GM18498 (cell line): ENCODE measurements around the gene SCP2.
"Not testable (repeated sequence)": the region's sequence is repeated elsewhere in the genome, so short reads cannot be mapped to it uniquely, and the experiment has no call there.

Experiments used
- ATAC-seq: cut with Tn5 transposase; IDR thresholded peaks from one replicate; pipeline ENCODE4 v1.9.1; 2021; ENCODE audit warnings: mild to moderate bottlenecking, moderate library complexity; ENCODE audit not compliant: unreplicated experiment

Gene SCP2

DNA sequence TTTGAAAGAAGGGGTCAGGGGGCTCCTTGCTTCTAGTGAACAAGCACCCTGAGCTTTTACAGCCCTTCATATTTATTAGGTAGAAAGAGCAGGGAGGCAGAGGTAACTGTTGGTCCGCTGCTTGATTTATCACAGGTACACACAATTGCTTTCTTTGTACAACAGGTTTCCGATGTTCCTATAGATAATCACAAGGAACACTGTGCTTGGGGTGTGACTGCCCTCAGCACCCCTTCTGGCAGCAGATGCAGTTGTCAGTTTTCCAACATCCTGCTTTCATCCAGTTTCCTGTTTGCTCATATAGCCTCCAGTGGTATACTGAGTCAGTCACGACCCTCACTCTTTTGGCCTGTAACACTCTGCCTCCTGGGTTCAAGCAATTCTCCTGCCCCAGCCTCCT lies 40.6 kb downstream of the SCP2 start:
- no peak for ATAC-seq

DNA sequence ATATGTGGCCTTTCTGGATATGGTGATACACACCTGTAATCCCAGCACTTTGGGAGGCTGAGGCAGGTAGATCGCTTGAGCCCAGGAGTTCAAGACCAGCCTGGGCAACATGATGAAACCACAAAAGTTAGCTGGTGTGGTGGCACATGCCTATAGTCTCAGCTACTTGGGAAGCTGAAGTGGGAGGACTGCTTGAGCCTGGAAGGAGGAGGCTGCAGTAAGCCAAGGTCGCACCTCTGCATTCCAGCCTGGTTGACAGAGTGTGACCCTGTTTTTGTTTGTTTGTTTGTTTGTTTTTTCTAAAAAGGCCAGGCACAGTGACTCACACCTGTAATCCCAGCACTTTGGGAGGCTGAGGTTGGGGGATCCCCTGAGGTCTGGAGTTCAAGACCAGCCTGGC lies 42.2 kb downstream of the SCP2 start:
- ATAC-seq, result not testable (repeated sequence)

DNA sequence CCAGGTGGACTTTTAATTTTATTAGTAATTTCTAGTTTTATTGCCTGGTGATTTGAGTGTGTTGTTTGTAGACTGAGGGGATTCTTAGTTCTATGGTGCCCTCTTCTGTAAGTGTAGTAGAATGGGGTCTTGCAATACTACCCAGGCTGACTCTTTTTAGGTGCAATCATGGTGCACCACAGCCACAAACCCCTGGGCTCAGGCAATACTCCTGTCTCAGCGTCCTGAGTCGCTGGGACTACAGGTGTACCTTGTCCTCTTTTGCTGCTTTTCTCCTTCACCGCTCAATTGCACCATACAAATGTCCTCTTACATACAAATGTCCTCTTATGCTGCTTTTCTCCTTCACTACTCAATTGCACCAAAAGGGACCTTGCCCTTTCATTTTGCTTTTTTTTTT lies 43.1 kb downstream of the SCP2 start:
- no peak for ATAC-seq

DNA sequence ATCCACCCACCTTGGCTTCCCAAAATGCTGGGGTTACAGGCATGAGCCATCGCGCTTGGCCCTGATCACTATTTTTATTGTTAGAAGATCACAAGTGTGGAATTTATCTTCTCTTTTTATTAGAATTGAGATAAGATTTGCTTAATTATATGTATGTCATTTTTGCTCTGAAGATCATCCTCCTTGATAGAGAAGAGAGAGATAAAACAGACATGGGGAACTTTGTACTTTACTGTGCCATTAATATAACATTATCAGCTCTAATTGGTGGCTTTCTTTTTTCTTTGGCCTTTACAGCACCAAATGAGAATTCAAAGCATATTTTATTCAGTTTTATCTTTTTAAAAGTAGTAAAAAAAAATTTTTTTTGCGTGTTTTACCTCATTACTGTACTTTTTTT lies 46.8 kb downstream of the SCP2 start:
- no peak for ATAC-seq

DNA sequence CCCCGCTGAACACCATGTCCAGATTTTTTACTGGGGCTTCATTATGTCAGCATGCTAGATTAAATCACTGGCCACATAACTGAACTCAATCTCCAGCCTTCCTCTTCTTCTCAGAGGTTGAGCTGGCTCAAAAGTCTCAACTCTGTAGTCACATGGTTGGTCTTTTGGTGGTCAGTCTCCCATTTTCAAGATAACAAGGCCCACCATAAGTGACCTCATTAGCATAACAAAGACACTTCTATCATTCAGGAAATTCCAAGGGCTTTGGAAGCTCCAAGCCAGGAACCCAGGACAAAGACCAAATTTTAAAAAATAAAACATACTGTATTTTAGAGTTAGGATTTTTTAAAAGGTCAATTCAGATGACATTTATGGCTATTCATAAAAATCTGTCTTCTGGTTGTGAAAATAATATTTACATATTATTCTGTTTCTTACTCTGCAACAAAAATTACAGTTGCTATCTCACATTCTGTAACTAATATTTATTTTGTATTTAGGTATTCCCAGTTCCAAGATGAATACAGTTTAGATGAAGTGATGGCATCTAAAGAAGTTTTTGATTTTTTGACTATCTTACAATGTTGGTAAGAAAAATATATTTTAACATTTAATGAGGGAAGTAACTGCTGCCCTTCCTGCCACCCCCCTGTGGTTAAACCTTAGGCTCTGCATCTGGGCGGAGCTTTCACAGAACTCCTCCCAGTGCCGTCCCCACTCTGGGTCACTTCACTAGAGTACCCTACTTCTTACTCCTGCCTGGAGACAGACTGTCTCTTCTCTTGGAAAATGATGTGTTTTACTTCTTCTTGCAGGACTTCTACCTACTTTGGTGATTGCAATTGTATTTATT lies 49.3 kb downstream of the SCP2 start:
- ATAC-seq, result no peak

DNA sequence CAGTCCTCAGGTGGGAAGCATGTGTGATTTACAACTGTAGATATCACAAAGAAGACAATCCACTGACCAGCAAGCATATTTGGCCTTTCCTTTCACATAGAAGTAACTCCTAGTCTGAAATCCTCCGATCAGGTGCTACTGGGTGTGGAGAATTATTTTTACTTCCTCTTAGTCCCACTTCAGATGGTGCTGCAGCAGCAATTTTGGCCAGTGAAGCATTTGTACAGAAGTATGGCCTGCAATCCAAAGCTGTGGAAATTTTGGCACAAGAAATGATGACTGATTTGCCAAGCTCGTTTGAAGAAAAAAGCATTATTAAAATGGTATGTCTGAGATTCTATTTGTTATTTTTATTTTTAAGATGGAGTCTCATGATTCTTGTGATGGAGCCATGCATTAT lies 51.0 kb downstream of the SCP2 start:
- ATAC-seq, result no peak

DNA sequence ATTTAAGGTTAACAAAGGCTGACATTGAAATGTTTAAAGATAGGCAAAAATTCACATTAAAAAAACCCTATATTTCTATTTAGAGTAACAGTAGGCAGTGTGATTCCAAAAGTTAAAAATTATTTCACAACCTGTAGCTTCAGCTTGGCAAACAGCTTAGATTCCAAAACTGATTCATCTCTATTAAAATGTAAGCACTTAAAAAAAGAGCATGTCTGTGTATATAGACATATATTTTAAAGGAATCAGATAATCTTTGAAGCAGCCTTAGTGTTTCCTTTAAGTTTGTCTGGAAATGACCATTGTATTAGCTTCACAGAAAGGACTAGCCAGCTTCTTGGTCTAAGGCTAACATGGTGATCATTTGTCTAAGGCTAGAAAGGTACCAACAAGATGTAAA lies 65.7 kb downstream of the SCP2 start:
- ATAC-seq, result not testable (repeated sequence)

DNA sequence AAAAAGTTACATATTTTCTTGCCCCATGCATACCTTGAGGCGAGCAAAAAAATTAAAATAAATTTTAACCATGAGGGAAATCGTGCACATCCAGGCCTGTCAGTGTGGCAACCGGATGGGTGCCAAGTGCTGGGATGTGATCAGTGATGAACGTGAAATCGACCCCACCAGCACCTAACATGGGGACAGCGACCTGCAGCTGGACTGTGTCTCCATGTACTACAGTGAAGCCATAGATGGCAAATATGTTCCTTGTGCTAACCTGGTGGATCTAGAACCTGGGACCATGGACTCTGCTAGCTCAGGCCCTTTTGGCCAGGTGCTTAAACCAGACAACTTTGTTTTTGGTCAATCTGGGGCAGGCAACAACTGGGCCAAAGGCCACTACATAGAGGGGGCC lies 67.6 kb downstream of the SCP2 start:
- ATAC-seq, result no peak

DNA sequence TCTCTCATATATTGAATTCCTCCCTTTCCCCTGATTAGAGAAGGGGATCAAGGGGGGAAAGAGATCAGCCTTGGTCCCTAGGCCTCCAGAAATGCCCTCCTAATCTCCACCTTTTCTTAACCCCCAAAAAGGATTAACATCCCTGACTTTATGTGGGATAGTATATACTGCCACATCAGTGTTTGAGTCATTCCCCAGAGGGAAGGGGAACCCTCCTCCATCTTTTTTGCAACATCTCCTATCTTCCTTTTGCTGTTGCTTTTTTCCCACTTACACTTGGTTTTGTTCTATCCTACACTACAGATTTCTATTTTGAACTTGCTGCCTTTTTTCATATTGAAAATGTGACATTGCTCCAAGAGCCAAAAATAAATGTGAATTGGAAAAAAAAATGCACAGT lies 69.6 kb downstream of the SCP2 start:
- ATAC-seq, result no peak

DNA sequence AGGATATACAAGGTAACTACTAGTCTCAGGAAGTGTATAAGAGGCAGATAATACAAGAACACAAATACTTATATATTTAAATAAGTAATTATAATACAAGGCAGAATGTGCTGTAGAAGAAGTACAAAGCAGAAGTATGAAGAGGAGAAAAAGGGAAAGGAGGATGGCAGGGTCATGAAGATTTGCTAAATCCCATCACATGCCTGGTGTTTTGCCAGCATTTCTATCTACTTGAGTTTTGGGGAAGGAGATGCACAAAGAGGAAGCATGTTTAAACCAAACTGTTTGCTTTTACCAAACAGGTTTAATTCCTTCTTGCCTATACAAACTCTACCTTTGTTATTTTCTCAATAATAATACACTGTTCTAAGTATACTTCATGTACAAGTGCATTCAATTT lies 74.1 kb downstream of the SCP2 start:
- ATAC-seq, result no peak

DNA sequence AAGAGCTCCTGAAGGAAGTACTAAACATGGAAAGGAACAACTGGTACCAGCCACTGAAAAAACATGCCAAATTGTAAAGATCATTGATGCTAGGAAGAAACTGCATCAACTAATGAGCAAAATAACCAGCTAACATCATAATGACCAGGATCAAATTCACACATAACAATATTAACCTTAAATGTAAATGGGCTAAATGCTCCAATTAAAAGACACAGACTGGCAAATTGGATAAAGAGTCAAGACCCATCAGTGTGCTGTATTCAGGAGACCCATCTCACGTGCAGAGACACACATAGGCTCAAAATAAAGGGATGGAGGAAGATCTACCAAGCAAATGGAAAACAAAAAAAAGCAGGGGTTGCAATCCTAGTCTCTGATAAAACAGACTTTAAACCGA lies 79.5 kb downstream of the SCP2 start:
- not testable (repeated sequence) for ATAC-seq

DNA sequence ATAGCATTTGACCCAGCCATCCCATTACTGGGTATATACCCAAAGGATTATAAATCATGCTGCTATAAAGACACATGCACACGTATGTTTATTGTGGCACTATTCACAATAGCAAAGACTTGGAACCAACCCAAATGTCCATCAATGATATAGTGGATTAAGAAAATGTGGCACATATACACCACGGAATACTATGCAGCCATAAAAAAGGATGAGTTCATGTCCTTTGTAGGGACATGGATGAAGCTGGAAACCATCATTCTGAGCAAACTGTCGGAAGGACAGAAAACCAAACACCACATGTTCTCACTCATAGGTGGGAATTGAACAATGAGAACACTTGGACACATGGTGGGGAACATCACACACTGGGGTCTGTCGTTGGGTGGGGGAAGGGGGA lies 83.2 kb downstream of the SCP2 start:
- not testable (repeated sequence) for ATAC-seq

DNA sequence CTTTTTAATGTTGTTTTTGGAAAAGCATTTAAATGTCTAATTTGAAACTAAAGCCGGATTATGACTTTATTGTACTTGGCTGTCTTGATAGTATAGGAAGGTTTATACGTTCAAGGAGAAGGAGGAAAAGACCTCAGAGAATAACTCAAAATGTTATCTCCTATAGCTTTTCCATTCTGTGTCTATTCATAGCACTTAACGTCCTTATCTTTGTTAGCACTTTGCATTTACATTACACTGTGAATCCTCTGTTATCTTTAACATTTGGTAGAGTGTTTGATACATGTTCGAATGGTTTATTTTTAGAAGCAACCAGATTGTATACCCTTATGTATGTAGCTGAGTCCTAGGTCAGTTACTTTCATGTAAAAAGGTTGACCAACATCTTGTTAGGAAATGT lies 84.1 kb downstream of the SCP2 start:
- ATAC-seq, result no peak

DNA sequence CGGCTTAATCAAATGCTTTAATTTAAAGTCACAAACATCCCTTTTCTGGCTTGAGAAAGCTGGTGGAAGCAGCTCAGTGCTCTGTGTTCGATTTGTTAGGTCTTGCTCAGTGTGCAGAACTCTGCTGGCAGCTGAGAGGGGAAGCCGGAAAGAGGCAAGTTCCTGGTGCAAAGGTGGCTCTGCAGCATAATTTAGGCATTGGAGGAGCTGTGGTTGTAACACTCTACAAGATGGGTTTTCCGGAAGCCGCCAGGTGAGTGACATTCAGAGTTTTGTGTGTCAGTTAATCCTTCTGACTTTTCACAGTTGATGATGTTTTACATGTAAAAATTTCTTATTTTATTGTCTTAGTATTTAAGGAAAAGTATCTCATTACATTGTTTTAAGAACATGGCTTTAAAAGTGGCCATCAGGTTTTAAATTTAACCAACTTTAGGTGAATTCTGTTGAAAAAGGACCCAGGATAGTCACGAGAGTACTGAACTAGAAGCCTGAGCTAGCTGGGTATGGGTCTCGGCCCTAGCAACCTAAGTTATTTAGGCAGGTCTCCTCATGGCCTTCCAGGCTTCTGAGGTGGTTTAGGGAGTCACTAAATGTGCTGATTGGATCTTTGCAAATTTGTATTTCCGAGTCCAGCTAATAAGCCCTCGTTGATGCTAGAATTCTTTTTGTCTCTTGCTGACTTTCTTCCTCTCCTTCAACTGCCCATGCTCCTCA lies 87.9 kb downstream of the SCP2 start:
- peak; percentile 89 for ATAC-seq

DNA sequence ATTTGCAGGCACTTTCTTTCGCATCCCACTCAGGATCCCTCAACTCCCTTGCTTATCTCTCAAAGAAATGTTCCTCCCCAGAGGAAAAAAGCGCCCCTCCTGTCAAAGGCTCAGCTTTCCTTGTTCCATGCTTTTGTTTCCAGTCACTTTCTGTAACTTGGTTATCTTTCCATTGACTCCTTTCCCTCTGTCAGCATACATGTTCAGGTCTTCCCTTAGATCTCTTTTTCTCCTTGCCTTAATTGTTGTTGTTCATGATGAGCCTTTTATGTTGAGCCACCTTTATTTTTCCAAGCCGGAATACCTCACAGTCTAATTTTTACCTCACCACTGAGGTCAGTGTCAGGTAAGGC lies 88.4 kb downstream of the SCP2 start:
- no peak for ATAC-seq

DNA sequence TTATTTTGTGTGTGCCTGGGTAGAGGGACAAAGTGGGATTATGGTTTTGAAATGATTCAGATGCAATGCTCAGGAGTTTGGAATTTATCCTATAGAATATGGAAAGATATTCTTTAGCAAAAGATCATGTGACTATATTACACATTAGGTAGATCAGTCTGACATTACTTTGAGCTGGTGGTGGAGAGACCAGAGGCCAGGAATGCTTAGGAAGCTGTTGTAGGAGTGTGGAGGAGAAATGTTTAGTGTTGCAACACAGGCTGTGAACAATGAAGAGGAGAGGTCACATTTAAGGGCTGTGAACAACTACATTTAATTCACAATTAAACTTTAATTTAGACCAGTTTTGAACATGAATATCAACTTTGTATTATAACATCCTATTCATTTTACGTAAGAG lies 89.6 kb downstream of the SCP2 start:
- ATAC-seq, result no peak

DNA sequence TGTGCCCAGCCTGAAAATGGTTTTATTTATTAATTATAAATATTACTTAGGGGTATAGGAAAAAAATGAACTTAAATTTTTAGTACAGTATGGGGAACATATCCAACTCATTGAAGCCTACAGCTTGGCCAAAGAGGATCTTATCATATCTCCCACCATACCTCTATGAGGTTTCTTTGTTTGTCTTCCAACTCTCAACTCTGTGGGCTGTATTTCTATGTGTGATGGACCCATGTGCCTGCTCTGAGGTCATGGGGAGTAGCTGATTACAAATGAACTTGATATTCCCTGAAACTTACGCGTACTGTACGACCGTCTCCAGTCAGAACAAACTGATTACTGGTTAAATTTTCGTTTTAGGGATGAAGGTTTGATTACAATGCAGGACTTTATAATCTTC lies 93.5 kb downstream of the SCP2 start:
- ATAC-seq, result no peak

DNA sequence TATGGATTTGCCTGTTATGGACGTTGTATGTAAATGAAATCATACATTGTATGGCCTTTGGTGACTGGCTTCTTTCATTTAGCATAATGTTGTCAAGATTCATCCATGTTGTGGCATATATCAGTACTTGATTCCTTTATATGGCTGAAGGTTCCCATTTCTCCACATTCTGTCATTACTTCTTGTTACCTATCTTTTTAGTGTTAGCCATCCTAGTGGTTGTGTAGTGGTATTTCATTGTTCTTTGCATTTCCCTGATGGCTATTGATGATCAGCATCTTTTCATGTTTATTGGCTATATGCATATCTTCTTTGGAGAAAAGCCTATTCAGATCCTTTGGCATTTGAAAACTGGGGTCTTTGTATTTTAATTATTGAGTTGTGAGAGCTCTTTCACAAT lies 95.1 kb downstream of the SCP2 start:
- no peak for ATAC-seq

DNA sequence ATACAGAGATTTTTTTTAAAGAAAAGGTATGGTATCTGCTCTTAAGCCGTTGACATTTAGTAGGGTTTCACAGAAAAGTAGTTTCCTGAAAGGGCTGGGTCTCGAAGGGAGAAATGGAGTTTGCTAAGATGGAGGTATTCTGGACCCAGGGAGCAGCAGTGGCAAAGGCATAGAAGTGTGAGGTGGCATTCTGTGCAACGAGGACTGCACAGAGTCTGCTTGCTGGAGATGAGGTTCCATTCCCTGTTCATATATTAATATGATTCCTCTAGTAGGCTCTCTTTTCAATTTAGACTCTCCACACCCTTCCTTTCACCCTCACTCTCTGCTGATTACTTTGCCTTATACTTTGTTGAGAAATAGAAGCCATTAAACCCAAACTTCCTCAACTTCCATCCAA lies 96.5 kb downstream of the SCP2 start:
- ATAC-seq, result no peak

DNA sequence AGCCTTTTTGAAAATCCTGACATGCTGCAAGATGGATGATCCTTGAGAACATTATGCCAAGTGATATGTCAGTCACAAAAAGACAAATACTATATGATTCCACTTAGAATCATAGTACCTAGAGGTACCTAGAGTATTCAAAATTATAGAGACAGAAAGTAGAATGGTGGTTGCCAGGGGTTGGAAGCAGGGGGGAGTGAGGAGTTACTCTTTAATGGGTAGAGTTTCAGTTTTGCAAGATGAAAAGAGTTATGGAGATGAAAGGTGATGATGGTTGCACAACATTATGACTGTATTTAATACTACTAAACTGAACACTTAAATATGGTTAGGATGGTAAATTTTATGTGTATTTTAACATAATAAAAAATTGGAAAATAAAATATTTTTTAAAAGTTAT lies 97.0 kb downstream of the SCP2 start:
- ATAC-seq, result no peak

DNA sequence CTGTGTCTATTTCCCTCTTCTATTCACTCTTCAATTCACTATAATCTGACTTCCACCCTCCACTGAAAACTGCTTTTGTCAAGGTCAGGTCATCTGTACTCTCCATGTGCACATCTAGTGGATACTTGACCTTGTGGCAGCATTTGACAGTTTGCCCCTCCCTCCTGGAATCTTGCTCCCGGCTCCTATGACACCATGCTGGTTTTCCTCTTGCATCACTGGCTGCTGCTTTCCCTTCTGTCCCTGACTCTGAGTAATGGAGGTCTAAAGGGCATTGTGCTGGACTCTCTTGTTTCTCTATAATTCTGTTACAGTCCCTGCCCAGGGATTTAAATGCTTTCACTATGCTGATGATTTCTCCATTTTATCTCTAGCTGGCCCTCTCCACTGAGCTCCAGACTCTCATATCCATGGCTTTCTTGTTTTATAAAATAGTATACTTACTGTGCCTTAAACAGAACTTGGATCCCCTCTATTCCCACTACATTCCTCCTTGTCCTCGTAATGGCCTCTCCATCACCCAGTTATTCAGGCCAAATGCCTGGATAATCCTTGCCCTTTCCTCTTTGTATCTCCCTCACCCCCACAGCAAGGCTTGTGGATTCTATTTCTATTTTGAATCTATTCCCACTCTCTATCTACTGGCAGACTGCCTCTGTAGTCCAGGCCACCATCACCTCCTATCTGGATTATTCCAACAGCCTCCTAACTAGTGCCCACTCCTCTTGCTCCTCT lies 98.1 kb downstream of the SCP2 start:
- no peak for ATAC-seq

DNA sequence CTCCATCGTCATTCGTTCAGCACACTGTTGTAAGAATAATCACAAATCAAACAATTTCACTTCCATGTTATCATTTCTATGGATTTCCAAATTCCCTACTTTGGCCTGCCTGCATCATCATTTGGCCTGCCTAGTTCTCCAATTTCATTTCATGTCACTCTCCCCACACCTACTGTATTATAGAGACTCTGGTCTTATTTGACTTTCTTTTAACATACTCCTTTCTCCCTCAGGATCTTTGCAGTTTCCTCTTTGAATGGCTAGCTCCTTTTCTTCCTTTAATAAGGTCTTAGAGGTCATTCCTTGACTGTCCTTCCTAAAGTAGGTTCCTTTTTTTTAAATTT lies 98.7 kb downstream of the SCP2 start:
- ATAC-seq, result no peak
